ENCODE data around the gene IFT27.

IFT27 gene

DNA sequence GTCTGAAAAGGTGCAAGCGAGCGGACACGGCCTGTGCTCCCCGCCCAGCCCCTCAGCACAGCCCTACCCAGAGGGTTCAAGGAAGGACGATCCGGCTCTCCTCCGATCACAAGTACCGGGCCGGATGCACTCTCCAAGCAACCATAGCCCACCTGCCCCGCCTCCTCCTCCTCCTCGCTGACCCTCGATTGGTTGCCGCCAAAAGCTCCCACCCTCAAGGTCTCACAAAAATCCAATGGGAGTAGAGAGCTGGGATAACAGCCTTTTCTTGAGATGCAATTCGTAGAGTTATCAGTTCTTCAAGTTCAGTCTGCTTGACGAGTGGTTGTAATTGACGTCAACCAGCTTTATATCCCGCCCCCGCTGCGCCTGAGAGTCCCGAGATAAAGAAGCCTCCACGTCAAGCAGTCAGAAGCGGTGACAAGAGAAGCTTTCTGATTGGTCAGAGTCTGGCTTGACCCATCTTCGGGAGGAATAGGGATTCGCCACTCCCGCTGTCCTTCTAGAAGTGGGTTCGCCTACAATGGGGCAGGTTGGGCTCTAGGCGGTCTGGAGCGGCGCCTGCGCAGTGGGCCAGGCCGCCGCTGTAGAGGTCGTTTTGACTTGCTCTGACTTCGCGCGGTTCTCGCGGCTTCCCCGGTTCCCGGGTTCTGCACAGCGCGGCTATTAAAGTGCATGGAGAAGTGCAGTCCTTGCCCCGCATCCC is at the start of gene IFT27:
IFT27 (minus strand) TSS at position 156 of the 706 bp plus-strand sequence. CDS start 412 bp downstream, outside the sequence.
- DNase-seq, result peak; percentile 99

DNA sequence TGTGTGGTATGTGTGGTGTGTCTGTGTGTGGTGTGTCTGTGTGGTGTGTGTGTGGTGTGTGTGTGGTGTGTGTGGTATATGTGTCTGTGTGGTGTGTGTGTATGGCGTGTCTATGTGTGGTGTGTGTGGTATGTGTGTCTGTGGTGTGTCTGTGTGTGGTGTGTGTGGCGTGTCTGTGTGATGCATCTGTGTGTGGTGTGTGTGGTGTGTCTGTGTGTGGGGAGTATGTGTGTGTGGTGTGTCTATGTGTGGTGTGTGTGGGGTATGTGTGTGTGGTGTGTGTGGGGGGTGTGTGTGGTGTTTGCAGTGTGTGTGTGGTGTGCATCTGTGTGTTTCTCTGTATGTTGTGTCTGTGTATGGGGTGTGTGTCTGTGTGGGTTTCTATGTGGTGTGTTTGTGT is 48.7 kb upstream of the IFT27 start:
- DNase-seq, result no peak

DNA sequence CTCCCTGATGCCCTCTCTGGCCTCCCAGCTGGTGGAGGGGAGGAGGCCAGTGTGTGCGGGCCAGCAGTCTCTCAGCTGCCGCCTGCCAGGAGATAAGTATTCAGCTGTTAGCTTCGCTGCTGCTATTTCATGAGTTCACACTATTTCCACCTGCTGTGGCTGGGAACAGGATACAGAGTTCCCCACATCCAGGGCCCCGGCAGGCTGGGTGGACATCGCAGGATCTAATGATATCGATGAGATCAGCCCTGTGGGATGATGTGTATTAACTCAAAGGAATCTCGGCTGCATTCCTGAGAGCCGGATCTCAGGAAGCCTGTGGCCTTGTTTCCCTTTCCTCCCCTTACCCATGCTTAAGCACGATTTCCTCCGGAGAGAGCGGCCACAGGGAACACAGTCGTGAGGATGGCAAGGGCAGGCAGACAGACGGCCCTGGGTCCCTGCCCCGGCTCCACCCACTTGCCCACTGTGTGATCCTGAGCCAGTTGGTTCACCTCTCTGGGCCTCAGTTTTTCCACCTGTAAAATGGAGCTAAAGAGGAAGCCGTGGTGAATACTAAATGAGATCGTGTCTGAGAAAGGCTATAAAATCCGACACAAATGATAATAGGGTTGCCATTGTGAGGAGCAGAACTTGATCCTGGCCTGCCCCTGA is 47.4 kb upstream of the IFT27 start:
- peak; percentile 53 for DNase-seq

GRCh38 chr22:36822581-36822980 is 46.7 kb upstream of the IFT27 start:
- DNase-seq, result no peak

GRCh38 chr22:36819112-36819511 is 43.2 kb upstream of the IFT27 start:
- DNase-seq, result no peak

DNA sequence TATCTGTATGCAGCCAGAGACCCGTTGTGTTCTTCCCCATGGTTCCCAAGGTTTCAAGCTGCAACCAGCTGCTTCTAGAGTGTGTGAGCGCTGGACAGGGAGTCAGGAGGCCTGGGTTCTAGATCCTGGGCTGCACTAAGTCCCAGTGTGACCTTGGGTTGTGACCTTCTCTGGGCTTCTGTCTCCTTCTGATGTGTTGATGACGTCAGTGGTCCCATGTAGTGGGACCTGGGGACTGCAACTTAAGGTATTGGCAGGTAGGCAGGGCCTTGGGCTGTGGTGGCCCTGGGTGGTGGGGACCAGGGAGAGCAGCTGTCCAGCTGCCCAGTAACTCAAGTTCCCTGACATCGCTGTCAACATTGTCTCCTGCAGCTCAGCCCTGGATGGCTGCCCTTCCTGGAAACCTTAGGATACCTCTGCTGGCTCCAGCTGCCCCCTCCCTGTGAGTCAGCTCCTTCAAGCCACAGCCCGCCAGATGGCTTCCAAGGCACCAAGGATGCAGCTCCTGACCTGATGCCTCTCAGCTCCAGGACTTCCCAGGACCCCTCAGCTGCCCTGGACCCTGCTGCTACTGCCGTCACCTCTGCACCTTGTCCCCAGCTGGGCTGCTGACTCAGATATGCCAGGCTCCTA is 42.2 kb upstream of the IFT27 start:
- no peak for DNase-seq

DNA sequence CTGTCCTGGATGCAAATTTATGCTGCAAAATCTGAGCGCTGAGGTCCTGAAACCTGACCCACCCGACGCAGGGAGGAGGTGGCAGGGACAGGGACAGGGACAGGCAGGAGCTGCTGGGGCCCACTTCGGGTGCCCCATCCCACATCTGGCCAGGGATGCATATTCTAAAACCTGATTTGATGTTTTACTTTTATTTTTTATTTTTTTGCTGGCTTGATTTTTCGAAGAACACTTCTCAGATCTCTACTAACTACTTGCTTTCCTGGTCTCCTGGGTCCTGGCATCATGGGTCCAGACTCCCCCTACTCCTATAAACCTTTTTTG is 41.6 kb upstream of the IFT27 start:
- no peak for DNase-seq

DNA sequence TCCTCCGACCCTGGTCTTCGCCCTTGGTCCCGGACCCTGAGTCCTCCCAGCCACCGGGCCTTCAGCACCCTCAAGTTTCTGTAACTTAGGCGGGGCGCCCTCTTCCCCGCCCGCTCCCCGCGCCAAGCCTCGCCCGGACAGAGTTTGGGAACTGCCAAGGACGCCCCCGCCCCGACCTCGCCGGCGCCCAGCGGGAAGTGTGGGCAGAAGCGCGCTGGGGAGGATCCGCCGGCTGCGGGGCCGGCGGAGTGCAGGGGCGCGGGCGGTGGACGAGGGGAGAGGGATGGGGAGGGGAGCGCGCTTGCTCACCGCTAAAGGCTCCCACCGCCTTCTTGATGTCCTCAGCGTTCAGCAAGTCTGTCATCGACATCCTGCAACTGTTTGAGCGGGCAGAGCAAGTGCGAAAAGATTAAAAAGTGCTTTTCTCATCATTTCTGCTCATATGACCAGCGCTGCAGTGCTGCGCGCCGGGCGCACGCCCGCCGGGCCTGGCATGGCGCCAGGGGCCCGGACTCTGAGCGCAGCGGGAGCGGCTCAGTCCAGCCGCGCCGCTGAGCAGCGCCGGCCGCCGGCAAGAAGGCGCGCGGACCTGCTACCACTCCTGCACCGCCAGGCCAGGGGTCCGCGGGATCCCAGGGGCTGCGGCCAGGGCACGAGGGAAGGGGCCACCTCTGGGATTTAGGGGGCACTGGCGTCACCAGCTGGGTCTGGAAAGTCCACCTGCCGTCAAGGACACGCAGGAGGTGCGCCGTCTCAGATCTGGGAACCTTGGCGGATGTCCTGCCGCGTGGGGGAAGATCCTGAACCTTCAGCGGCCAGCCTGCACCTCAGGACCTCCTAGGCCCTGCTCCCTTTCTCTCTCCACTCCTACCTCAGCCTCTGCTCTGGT is 41.0 kb upstream of the IFT27 start, which contains the start of gene PVALB:
PVALB (minus strand) TSS at position 400 of the 889 bp plus-strand sequence; CDS start at position 370, 30 bp downstream.
- DNase-seq, result no peak

GRCh38 chr22:36816339-36816635 is 40.4 kb upstream of the IFT27 start:
- DNase-seq, result no peak

- no peak for DNase-seq
Observed at GRCh38 chr22:36815558-36816338, 39.8 kb upstream of the IFT27 start.

DNA sequence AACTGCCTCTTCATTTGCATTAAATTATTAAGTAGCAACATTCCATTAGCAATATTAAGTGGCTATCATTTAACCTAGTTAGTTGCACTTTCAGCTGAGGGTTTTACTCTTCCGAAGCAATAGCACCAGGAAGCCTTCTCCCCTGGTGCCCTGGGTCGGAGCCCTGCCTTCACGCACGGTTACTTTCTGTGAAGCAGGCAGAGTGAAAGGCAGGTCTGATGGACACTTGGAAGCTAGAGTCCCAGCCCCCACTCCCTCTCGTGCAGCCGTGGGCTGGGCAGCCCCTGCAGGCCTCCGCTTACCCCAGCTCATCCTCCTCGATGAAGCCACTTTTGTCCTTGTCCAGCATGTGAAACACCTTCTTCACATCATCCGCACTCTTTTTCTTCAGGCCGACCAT is 38.9 kb upstream of the IFT27 start:
- DNase-seq, result no peak

DNA sequence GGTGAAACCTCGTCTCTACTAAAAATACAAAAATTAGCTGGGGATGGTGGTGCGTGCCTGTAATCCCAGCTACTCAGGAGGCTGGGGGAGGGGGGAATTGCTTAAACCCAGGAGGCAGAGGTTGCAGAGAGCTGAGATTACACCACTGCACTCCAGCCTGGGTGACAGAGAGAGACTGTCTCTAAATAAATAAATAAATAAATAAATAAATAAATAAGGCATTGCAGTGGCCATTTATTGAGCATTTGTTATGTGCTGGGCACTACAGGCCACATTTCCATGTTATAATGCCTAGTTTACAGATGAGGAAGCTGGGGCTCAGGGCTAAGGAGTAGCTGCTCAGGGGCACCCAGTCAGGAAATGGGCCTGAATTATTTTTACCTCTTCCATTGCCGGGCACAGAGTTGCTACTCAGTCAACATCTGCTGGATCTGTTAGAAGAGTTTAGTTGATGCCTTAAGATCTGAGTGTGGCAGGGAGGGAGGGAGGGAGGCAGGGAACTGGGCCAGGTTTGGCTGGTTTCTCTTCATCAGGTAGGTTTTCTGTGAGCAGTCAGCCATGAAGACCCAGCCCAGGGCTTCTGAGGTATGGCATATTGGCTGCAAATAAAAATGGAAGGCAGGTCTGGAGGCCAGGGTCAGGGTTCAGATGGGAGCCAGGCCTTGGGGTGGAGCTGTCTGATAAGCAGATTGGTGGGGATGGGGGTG is 35.3 kb upstream of the IFT27 start:
- no peak for DNase-seq

- no peak for DNase-seq
Observed at GRCh38 chr22:36809351-36809750, 33.4 kb upstream of the IFT27 start.

- no peak for DNase-seq
Observed at GRCh38 chr22:36808721-36809344, 32.9 kb upstream of the IFT27 start.

DNA sequence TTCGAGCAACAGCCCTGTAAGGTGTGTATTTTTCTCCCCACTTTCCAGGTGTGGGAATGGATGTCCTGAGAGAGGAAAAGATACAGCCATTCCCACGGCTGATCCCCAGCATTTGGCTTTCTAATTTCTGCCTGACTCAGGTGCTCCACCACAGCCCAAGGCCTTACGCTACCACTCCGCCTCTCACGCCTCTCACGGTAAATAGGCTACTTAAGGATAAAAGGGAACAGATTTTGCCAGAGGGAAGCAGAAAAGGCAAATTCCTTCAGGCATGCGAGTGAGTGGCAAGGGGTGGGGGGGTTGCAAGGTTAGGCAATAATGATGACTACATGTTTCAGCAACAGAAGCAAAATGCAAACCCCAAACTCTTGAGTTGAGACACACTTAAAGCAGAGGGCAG is 31.7 kb upstream of the IFT27 start:
- no peak for DNase-seq

DNA sequence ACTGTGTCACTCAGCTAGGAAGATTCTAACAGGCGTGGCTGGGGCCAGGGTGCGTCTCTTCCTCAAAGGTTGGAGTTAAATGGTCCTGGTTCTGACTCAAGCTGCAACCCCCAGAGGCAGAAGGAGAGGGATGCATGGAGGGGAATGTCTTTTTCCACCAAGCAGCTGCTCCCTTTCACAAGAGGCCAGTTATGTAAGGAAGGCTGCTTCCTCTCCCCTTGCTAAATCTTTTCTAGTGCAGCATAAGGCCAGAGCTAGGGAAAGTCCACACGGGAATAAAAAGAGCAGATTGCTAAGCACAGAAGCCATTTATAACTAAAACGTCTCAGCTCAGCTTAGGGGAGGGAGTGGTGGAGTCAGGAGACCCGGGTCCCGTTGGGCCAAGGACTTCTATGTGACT is 30.9 kb upstream of the IFT27 start:
- DNase-seq, result no peak

- DNase-seq, result no peak
Observed at GRCh38 chr22:36803358-36803757, 27.4 kb upstream of the IFT27 start.

GRCh38 chr22:36798674-36799066 is 22.8 kb upstream of the IFT27 start:
- DNase-seq, result no peak

DNA sequence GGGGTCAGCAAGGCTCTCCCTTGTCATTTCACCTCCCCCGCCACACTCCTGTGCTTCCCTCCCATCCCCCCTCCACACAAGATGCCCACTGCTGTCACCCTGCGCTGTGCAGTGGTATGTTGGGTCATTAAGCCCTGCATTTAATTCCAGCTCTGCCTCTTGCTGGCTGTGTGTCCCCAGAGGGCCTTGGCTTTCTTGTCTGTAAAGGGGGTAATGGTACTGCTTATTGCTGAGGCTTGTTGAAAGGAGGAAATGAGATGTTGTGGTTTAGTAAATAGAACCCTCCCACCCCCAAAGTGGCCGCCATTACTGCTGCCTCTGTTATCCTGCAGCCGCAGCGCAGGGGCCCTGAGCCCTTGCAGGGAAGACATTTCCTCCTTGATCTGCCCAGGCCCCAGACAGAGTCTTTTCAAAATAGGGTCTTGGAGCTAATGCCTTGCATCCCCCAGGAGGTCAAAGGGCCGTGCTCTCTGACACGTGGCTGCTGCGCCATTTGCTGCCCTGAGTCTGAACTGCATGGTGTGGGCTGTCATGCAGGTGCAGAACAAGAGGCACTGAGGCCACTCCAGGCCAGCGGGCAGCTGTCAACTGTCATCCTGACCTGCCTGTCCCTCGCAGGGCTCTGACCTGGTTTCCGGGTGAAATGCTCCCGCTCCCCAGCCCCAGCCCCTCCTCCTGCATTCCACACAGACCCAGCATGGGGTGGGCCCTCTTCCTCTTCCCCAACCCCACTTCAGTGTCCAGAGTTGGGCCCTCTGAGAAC is 22.2 kb upstream of the IFT27 start:
- no peak for DNase-seq

GRCh38 chr22:36797374-36797773 is 21.5 kb upstream of the IFT27 start:
- DNase-seq, result no peak
